ENCODE measurements around the gene SCYGR3.

The SCYGR3 gene

GRCh38 chr2:227614740-227615139 lies at the start of gene SCYGR3:
TSS of gene SCYGR3 (minus strand) at chr2:227614840. CDS start at chr2:227614840, 0 bp downstream.
- no peak for DNase-seq (ENCODE audit: low spot score)

GRCh38 chr2:227661827-227662226 lies 47.2 kb upstream of the SCYGR3 start:
- DNase-seq (ENCODE audit: low spot score) = no peak

GRCh38 chr2:227661025-227661649 lies 46.5 kb upstream of the SCYGR3 start:
- DNase-seq (ENCODE audit: low spot score) = peak; percentile 57

GRCh38 chr2:227657199-227657845 lies 42.7 kb upstream of the SCYGR3 start:
- no peak for DNase-seq (ENCODE audit: low spot score)

GRCh38 chr2:227655454-227655853 lies 40.8 kb upstream of the SCYGR3 start:
- DNase-seq (ENCODE audit: low spot score) = no peak

- DNase-seq (ENCODE audit: low spot score) = no peak
Observed at GRCh38 chr2:227654426-227654825, 39.8 kb upstream of the SCYGR3 start.

- DNase-seq (ENCODE audit: low spot score) = no peak
Observed at GRCh38 chr2:227653419-227653818, 38.8 kb upstream of the SCYGR3 start.

GRCh38 chr2:227643990-227644551 lies 29.4 kb upstream of the SCYGR3 start:
- DNase-seq (ENCODE audit: low spot score) = no peak

- no peak for DNase-seq (ENCODE audit: low spot score)
Observed at GRCh38 chr2:227642656-227643055, 28.0 kb upstream of the SCYGR3 start.

- DNase-seq (ENCODE audit: low spot score) = no peak
Observed at GRCh38 chr2:227634201-227634600, 19.6 kb upstream of the SCYGR3 start.

GRCh38 chr2:227632827-227633226 lies 18.2 kb upstream of the SCYGR3 start:
- DNase-seq (ENCODE audit: low spot score) = no peak

GRCh38 chr2:227630322-227630721 lies 15.7 kb upstream of the SCYGR3 start:
- no peak for DNase-seq (ENCODE audit: low spot score)

GRCh38 chr2:227629435-227629834 lies 14.8 kb upstream of the SCYGR3 start:
- DNase-seq (ENCODE audit: low spot score) = no peak

- no peak for DNase-seq (ENCODE audit: low spot score)
Observed at GRCh38 chr2:227627769-227628168, 13.1 kb upstream of the SCYGR3 start.

GRCh38 chr2:227626580-227627151 lies 12.0 kb upstream of the SCYGR3 start:
- DNase-seq (ENCODE audit: low spot score) = no peak

- DNase-seq (ENCODE audit: low spot score) = no peak
Observed at GRCh38 chr2:227625420-227625819, 10.8 kb upstream of the SCYGR3 start.

GRCh38 chr2:227623226-227623625 lies 8.6 kb upstream of the SCYGR3 start:
- DNase-seq (ENCODE audit: low spot score) = no peak

GRCh38 chr2:227617316-227618230 lies 2.9 kb upstream of the SCYGR3 start, which contains the start of gene SCYGR4:
TSS of gene SCYGR4 (plus strand) at chr2:227617498. CDS start at chr2:227617498, 0 bp downstream.
- DNase-seq (ENCODE audit: low spot score) = no peak

- no peak for DNase-seq (ENCODE audit: low spot score)
Observed at GRCh38 chr2:227616631-227617030, 2.0 kb upstream of the SCYGR3 start.

GRCh38 chr2:227615906-227616305 lies 1.3 kb upstream of the SCYGR3 start:
- DNase-seq (ENCODE audit: low spot score) = no peak

GRCh38 chr2:227615181-227615580 lies 541 bp upstream of the SCYGR3 start:
- no peak for DNase-seq (ENCODE audit: low spot score)

GRCh38 chr2:227614246-227614645 lies 394 bp downstream of the SCYGR3 start:
- DNase-seq (ENCODE audit: low spot score) = no peak

Measured in iPS-NIHi11 (cell line).